Activated CD8-positive, alpha-beta T cell treated with anti-CD3 and anti-CD28 coated beads for 36 hours (primary cell): ENCODE measurements around the gene PRIM1. TPM values are rescaled to one million over a fixed set of nuclear protein-coding genes. Genes with fewer than 3 reads are reported as not detected.

Experiments
- ATAC-seq: fragments of 200-7000 bp; cut with Tn5 transposase; one replicate; pipeline ENCODE4 v1.10.0; 2021; ENCODE audit warnings: mild to moderate bottlenecking, moderate library complexity
- CTCF ChIA-PET: fragments of 350-600 bp; sonication (Branson Sonifier 250); formaldehyde crosslinking; loops from one replicate; lab custom pipeline; 2021; ENCODE audit warnings: antibody characterized with exemption; lab: Charles Lee
- POLR2A ChIA-PET: fragments of 350-600 bp; sonication (Branson Sonifier 250); formaldehyde crosslinking; loops from one replicate; lab custom pipeline; 2021; ENCODE audit warnings: antibody characterized with exemption; lab: Charles Lee
- DNase-seq: peaks from one replicate; pipeline ENCODE4 v3.0.0-alpha.2; 2020
- H3K27ac Mint-ChIP-seq: one replicate; pipeline ENCODE4 v1.8.0; 2021; ENCODE audit warnings: mild to moderate bottlenecking, mixed read lengths
- H3K27me3 Mint-ChIP-seq: one replicate; pipeline ENCODE4 v1.8.0; 2021; ENCODE audit warnings: mixed read lengths
- H3K36me3 Mint-ChIP-seq: one replicate; pipeline ENCODE4 v1.8.0; 2021; ENCODE audit warnings: low read depth, mixed read lengths
- H3K4me1 Mint-ChIP-seq: one replicate; pipeline ENCODE4 v1.8.0; 2021; ENCODE audit warnings: low read depth, mixed read lengths
- H3K4me3 Mint-ChIP-seq: one replicate; pipeline ENCODE4 v1.8.0; 2021; ENCODE audit warnings: mild to moderate bottlenecking, moderate library complexity, mixed read lengths
- H3K9me3 Mint-ChIP-seq: one replicate; pipeline ENCODE4 v1.8.0; 2021; ENCODE audit warnings: mixed read lengths
- CTCF ChIP-seq: fragments of 200-600 bp; IDR thresholded peaks from one replicate; pipeline ENCODE4 v1.8.0; 2022; ENCODE audit warnings: antibody characterized with exemption, mild to moderate bottlenecking
- intact Hi-C: fragments of 100-400 bp; cut with micrococcal nuclease; formaldehyde crosslinking; loops from one replicate; pipeline ENCODE4 v1.10.0; 2022
- total RNA-seq, 2 experiments: library from RNA; stranded (reverse); gene quantifications; one replicate each; pipeline ENCODE4 v1.2.3, GENCODE V29; 2021

Gene PRIM1
- total RNA-seq, 2 experiments from 2014 or later: 80.3 to 86.7 TPM

GRCh38 chr12:56684745-56685359, 67.3 kb downstream of the PRIM1 start:
- intact Hi-C loops: loop anchor here (5.0 to 10.0 kb wide), 3 partner anchors 37 to 380 kb away; no protein-coding TSS in a partner anchor
- H3K9me3 Mint-ChIP-seq: peaks cover 2% of the 10 kb centered on the region
- H3K4me1 Mint-ChIP-seq: peaks cover 33% of the 10 kb centered on the region
- no peaks in the 10 kb centered on the region for H3K27me3 Mint-ChIP-seq
- H3K36me3 Mint-ChIP-seq: peaks cover 62% of the 10 kb centered on the region
- H3K4me3 Mint-ChIP-seq: peak overlapping the region; percentile 96
- peak overlapping the region; percentile 98 for H3K27ac Mint-ChIP-seq
- CTCF ChIA-PET: interaction anchor here (0.6 to 2.7 kb wide), 10 partner anchors 14 to 428 kb away, joined by 3 to 16 read pairs (median 4); no protein-coding TSS in a partner anchor
- TF ChIP-seq CTCF: no peak
- no peak for DNase-seq
- no peak for ATAC-seq
- POLR2A ChIA-PET: interaction anchor here (0.6 to 6.9 kb wide), 12 partner anchors 10 to 568 kb away, joined by 3 to 74 read pairs (median 8); partner anchors contain the start of genes ATP5F1B, NACA and PRIM1

GRCh38 chr12:56682323-56682722, 69.8 kb downstream of the PRIM1 start:
- ATAC-seq (no peak), DNase-seq (no peak)
- ChIA-PET CTCF (interaction anchor here (1.0 kb wide), 1 partner anchor 9 kb away, joined by 3 read pairs; no protein-coding TSS in a partner anchor), POLR2A (interaction anchor here (0.8 to 4.9 kb wide), 10 partner anchors 18 to 429 kb away, joined by 3 to 45 read pairs (median 4); partner anchors contain the start of genes ATP5F1B and STAT6)
- Mint-ChIP-seq H3K27ac (peak overlapping the region; percentile 82), H3K27me3 (no peaks in the 10 kb centered on the region), H3K4me3 (peak overlapping the region; percentile 96), H3K36me3 (peaks cover 72% of the 10 kb centered on the region), H3K9me3 (peaks cover 2% of the 10 kb centered on the region), H3K4me1 (peaks cover 56% of the 10 kb centered on the region)
- TF ChIP-seq CTCF: no peak
- intact Hi-C loops: loop anchor here (10.0 kb wide), 1 partner anchor 382 kb away; no protein-coding TSS in a partner anchor

Other genes starting within 250 kb of the PRIM1 start
- gene RBMS2, start 230.5 kb downstream of the PRIM1 start, total RNA-seq: 1 to 10 TPM; 2.8 to 3.1 TPM
- 10 to 100 TPM; 80.1 to 89.3 TPM for gene BAZ2A, start 122.0 kb downstream of the PRIM1 start, total RNA-seq
- 100 to 1,000 TPM; 859 to 869 TPM for gene ATP5F1B, start 106.3 kb downstream of the PRIM1 start, total RNA-seq
- 100 to 1,000 TPM; 381 to 406 TPM for gene PTGES3, start 64.0 kb downstream of the PRIM1 start, total RNA-seq
- gene NACA, start 27.0 kb downstream of the PRIM1 start, total RNA-seq: 1,000 to 10,000 TPM; 1,203 to 1,221 TPM
- 1 to 10 TPM in 1 of 2 experiments, under 1 TPM in 1; 0.81 to 1.8 TPM for gene HSD17B6, start 11.0 kb upstream of the PRIM1 start, total RNA-seq
- not detected for gene SDR9C7, start 182.1 kb upstream of the PRIM1 start, total RNA-seq
- gene RDH16, start 205.3 kb upstream of the PRIM1 start, total RNA-seq: under 1 TPM; 0.34 to 0.36 TPM